ENCODE data around the gene NDUFA8. TPM values are rescaled to one million over a fixed set of nuclear protein-coding genes. Genes with fewer than 3 reads are reported as not detected.

The NDUFA8 gene
- total and polyA plus RNA-seq, 10 of the 15 experiments (the other 5 are each of a cell fraction or from before 2014, with no cell fraction given) = 44.9 to 159 (median 90.8) TPM

- TF ChIP-seq EZH2 (IDR thresholded peaks at IDR 0.05; ENCODE audit: borderline replicate concordance, control insufficient read depth, low read depth, low read length) (0 out of 2 replicates have a peak, but pooled peaks have one; percentile 19), SREBF1 (IDR thresholded peaks at IDR 0.05; ENCODE audit: low read length) (no peak), PKNOX1 (IDR thresholded peaks at IDR 0.05) (peak; percentile 65), ZBTB40 (IDR thresholded peaks at IDR 0.05; ENCODE audit: borderline replicate concordance) (no peak), PBX3 (IDR thresholded peaks at IDR 0.05; ENCODE audit: insufficient replicate concordance, low read depth, low read length) (peak; percentile 23)
- no peak for DNase-seq (ENCODE audit: low read depth, low spot score)
- no peaks in the 10 kb centered on the region for H3K79me2 ChIP-seq (ENCODE audit: control insufficient read depth, insufficient read depth, low read length)
- intact Hi-C loops (cut with micrococcal nuclease; ENCODE audit: unreplicated experiment) = loop anchor here (10.0 kb wide), 1 partner anchor 582 kb away; no protein-coding TSS in a partner anchor
- H3K9ac ChIP-seq (ENCODE audit: control insufficient read depth, insufficient read depth, low read length) = no peak overlapping the region
- 9% methylated on average over 54 of the region's 64 CpGs for WGBS (ENCODE audit: insufficient coverage, insufficient replicate concordance, low lambda C conversion rate, missing lambda C conversion rate)
- ChIA-PET RAD21 (ENCODE audit: unreplicated experiment) (interaction anchor here (1.3 to 7.6 kb wide), 4 partner anchors 28 to 328 kb away, joined by 4 to 76 read pairs (median 39); no protein-coding TSS in a partner anchor), CTCF (interaction anchor here (1.1 to 11.7 kb wide), 8 partner anchors 9 to 236 kb away, joined by 3 to 190 read pairs (median 10); no protein-coding TSS in a partner anchor), POLR2A (no interaction called here), SMC1A (ENCODE audit: uncharacterized antibody, unreplicated experiment) (interaction anchor here (1.1 to 4.2 kb wide), 4 partner anchors 27 to 224 kb away, joined by 3 to 37 read pairs (median 4); partner anchors contain the start of genes MRRF and RBM18)
- no peaks in the 10 kb centered on the region for H3K36me3 ChIP-seq (ENCODE audit: control insufficient read depth in 2 of 2, insufficient read depth in 2 of 2, low read length in 1 of 2)
- H3K4me2 ChIP-seq (ENCODE audit: control insufficient read depth, insufficient read depth) = 0 out of 2 replicates have a peak overlapping the region, but pooled peaks have one; percentile 3
- H3K27me3 ChIP-seq (replicated peaks in 1 of 2; ENCODE audit: control insufficient read depth in 2 of 2, insufficient read depth in 2 of 2, low read length in 1 of 2) = peaks cover 2 to 12% of the 10 kb centered on the region in 2 experiments; a peak in 2 of 4 replicates
- no TSS peak for BruUV-seq (replicated peaks)
- no peak for ATAC-seq
- no peaks in the 10 kb centered on the region for H4K20me1 ChIP-seq (ENCODE audit: control insufficient read depth, insufficient read depth)
- no peak overlapping the region for H3K27ac ChIP-seq (ENCODE audit: control insufficient read depth, insufficient read depth)
- no peak overlapping the region for H2AFZ ChIP-seq (ENCODE audit: control insufficient read depth, low read depth, low read length)
- FAIRE-seq = no peak
- in situ Hi-C loops (cut with MboI) = loop anchor here (10.0 kb wide), 1 partner anchor 328 kb away; no protein-coding TSS in a partner anchor
- no peaks in the 10 kb centered on the region for H3K4me1 ChIP-seq (ENCODE audit: control insufficient read depth, insufficient read depth, low read length)
- H3K9me3 ChIP-seq (replicated peaks; ENCODE audit: control insufficient read depth, insufficient read depth, low read length) = no peaks in the 10 kb centered on the region
- no peak overlapping the region for H3K4me3 ChIP-seq
Measured at GRCh38 chr9:122126331-122127261, 33.0 kb downstream of the NDUFA8 start.

Data from GM12878 (cell line).